GM12872 (cell line): ENCODE measurements around the gene FGF6.

Experiments used
- CTCF ChIP-seq: IDR thresholded peaks from 3 replicates; pipeline ENCODE4 v1.5.1; 2011; ENCODE audit warnings: low read depth, mild to moderate bottlenecking, low read length, moderate library complexity; ENCODE audit not compliant: insufficient read depth

FGF6 gene

GRCh38 chr12:4446335-4446734 is 720 bp upstream of the FGF6 start:
- no peak for TF ChIP-seq CTCF

- no peak for TF ChIP-seq CTCF
Observed at GRCh38 chr12:4444031-4444430, 1.6 kb downstream of the FGF6 start.

- TF ChIP-seq CTCF, result no peak
Observed at GRCh38 chr12:4443616-4444015, 2.0 kb downstream of the FGF6 start.

GRCh38 chr12:4441355-4442335 is 4.0 kb downstream of the FGF6 start:
- TF ChIP-seq CTCF, result no peak

- no peak for TF ChIP-seq CTCF
Observed at GRCh38 chr12:4440187-4440941, 5.3 kb downstream of the FGF6 start.

- TF ChIP-seq CTCF, result no peak
Observed at GRCh38 chr12:4439736-4440135, 5.9 kb downstream of the FGF6 start.

GRCh38 chr12:4438834-4439596 is 6.6 kb downstream of the FGF6 start:
- TF ChIP-seq CTCF, result no peak
